Activated gamma-delta T cell treated with anti-CD3 and anti-CD28 coated beads, Interleukin-2, amount 50 U/mL, for 16 hours (primary cell): Measurements from ENCODE around the gene GPR89B.
A peak's percentile ranks its signal among the peaks of the same experiment; 100 is the strongest.
"Not testable (repeated sequence)": the region's sequence is repeated elsewhere in the genome, so short reads cannot be mapped to it uniquely, and the experiment has no call there.

Experiments used
- DNase-seq: peaks from one replicate; pipeline ENCODE4 v3.0.0-alpha.2; 2020; ENCODE audit warnings: low read depth

GPR89B gene

DNA sequence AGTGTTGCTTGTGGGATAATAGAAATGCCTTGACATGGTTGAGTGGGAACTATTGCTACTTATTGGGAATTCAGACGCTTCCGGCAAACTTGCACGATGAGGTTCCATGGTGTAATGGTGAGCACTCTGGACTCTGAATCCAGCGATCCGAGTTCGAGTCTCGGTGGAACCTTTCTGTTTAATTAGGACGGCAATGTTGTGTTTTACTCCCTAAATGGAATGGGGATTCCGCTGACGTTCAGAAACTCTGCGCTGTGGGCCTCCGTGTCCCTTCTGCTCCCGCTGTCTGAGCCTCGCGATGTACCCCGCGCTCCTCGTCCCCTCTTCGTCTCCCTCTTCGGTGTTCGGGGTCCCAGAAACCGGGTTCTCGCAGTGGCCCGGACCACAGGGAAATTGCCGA is 104.5 kb downstream of the GPR89B start:
- DNase-seq, result not testable (repeated sequence)

DNA sequence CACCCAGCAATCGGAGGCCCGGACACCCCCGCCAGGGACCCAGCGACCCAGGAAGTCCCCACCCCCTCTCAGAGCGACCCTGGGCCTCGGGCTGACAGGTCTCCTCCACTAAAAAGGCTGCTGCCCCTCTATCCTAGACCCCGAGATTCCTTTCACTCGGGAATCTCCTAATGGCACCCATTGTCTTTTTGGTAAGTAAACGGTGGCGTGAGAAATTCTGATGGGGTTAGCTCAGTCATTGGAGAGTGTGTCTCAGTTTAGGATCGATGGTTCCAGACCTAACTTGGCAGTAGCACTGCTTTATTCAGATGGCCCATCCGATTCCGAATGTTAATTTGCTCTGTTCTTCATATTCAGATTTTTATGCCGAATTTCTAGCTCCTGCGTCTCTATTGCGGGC is 104.9 kb downstream of the GPR89B start:
- DNase-seq, result not testable (repeated sequence)

DNA sequence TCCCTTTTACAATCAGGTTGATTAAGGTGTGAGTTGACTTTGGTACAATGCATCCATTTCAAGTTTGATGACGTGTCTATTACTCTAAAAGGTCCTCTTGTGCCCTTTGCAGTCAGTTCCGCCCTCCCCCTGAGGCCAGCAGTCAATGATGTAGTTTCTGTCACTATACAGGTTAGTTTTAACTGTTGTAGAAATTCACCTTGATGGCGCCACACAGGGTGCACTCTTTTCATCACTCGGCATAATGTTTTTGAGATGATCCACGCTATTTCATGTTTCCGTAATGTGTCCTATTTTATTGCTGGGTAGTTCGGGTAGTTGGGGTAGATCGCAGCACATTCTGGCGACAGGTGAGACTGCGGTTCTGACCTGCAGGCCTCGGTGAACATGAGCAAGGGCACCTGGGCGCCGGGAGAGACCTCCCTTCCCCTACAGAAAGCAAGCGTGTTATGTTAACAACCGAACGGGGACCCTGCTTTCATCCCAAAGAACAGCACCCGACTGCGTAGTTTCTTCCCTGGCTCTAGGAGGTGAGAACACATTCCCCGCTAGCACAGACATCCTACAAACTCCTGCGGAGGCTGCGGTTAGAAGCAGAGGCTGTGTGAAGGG is 109.7 kb downstream of the GPR89B start:
- not testable (repeated sequence) for DNase-seq

DNA sequence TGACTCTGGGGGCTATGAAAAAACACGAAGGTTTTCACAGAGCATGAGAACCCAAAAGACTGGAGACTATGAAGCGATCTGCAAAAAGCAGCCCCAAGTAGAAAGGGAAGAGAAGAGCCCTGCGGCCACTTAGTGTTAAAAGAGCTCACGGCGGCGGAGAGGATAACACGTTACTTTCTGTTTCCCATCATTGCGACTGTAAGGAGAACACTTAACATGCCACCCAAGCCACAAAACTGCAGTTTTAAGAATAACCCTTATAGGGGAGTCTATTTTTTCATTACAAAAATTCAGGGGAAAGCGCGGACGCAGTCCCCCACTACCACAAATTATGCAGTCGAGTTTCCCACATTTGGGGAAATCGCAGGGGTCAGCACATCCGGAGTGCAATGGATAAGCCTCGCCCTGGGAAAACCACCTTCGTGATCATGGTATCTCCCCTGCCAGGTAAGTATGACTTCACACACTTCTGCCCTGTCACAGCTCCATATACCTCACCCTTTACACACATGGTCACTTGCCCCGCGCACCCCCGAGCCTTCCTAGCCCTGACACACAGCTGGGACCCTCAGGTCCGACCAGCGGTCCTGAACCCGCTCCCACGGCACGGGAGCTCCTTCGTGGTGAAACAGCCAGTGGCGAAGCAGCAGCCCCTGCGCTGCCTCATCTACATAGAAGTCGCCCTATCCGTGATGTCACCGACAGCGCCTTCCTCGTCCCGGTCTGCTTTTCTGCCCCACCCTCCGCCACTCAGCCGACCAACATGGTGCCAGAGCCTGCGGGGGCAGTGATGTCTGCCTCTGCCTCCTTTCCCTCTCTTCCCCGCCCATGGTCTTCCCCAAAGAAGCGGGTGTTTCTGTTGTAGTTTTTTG is 110.5 kb downstream of the GPR89B start:
- peak; percentile 56 for DNase-seq
